Stimulated activated CD4-positive, alpha-beta T cell treated with anti-CD3 and anti-CD28 coated beads, Interleukin-4, amount 100 ng/mL, for 4 hours (primary cell): ENCODE data around the gene KRT15.

Experiments used
- DNase-seq, 2 experiments: peaks; one replicate each; pipeline ENCODE4 v3.0.0-alpha.2; 2020

Gene KRT15

GRCh38 chr17:41518789-41519449 is at the start of gene KRT15:
Gene KRT15 (minus strand): TSS chr17:41518890. CDS start chr17:41518827, 63 bp downstream.
- DNase-seq, result no peak

GRCh38 chr17:41567317-41567716 is 48.6 kb upstream of the KRT15 start:
- no peak for DNase-seq

- DNase-seq, result no peak
Observed at GRCh38 chr17:41565338-41565737, 46.6 kb upstream of the KRT15 start.

- no peak for DNase-seq
Observed at GRCh38 chr17:41563607-41564170, 45.0 kb upstream of the KRT15 start.

- no peak for DNase-seq
Observed at GRCh38 chr17:41561554-41561953, 42.9 kb upstream of the KRT15 start.

GRCh38 chr17:41559548-41559947 is 40.9 kb upstream of the KRT15 start:
- no peak for DNase-seq

- no peak for DNase-seq
Observed at GRCh38 chr17:41556931-41557330, 38.2 kb upstream of the KRT15 start.

GRCh38 chr17:41556306-41556705 is 37.6 kb upstream of the KRT15 start:
- DNase-seq, result no peak

- no peak for DNase-seq
Observed at GRCh38 chr17:41555105-41555887, 36.6 kb upstream of the KRT15 start.

- no peak for DNase-seq
Observed at GRCh38 chr17:41553987-41554680, 35.4 kb upstream of the KRT15 start.

- DNase-seq, result no peak
Observed at GRCh38 chr17:41553176-41553575, 34.5 kb upstream of the KRT15 start.

- no peak for DNase-seq
Observed at GRCh38 chr17:41552455-41552854, 33.8 kb upstream of the KRT15 start.

GRCh38 chr17:41551365-41551764 is 32.7 kb upstream of the KRT15 start:
- no peak for DNase-seq

- DNase-seq, result no peak
Observed at GRCh38 chr17:41549596-41550039, 30.9 kb upstream of the KRT15 start.

- peak; percentile 78 to 80 for DNase-seq
Observed at GRCh38 chr17:41548844-41549595, 30.3 kb upstream of the KRT15 start.

GRCh38 chr17:41547921-41548843 is 29.5 kb upstream of the KRT15 start:
- DNase-seq, result peak; percentile 50 to 76

- no peak for DNase-seq
Observed at GRCh38 chr17:41547378-41547841, 28.7 kb upstream of the KRT15 start.

- no peak for DNase-seq
Observed at GRCh38 chr17:41546819-41547218, 28.1 kb upstream of the KRT15 start.

- DNase-seq, result no peak
Observed at GRCh38 chr17:41545829-41546410, 27.2 kb upstream of the KRT15 start.

GRCh38 chr17:41544935-41545334 is 26.2 kb upstream of the KRT15 start:
- DNase-seq, result no peak

GRCh38 chr17:41544491-41544892 is 25.8 kb upstream of the KRT15 start:
- DNase-seq, result no peak
